ENCODE data around the gene ARL8A.

Gene ARL8A

GRCh38 chr1:202135221-202135721 is 9.3 kb downstream of the ARL8A start:
- no peak for DNase-seq (ENCODE audit: low read depth)

- no peak for DNase-seq (ENCODE audit: low read depth)
These were observed 9.8 kb downstream of the ARL8A start for GRCh38 chr1:202134645-202135172.

- no peak for DNase-seq (ENCODE audit: low read depth)
These were observed 10.5 kb downstream of the ARL8A start for GRCh38 chr1:202133989-202134388.

GRCh38 chr1:202133496-202133895 is 11.0 kb downstream of the ARL8A start:
- no peak for DNase-seq (ENCODE audit: low read depth)

- no peak for DNase-seq (ENCODE audit: low read depth)
These were observed 11.5 kb downstream of the ARL8A start for GRCh38 chr1:202133001-202133400.

GRCh38 chr1:202131956-202132821 is 12.3 kb downstream of the ARL8A start:
- DNase-seq (ENCODE audit: low read depth): no peak

GRCh38 chr1:202130816-202131522 is 13.6 kb downstream of the ARL8A start:
- DNase-seq (ENCODE audit: low read depth): no peak

- no peak for DNase-seq (ENCODE audit: low read depth)
These were observed 14.2 kb downstream of the ARL8A start for GRCh38 chr1:202130297-202130721.

GRCh38 chr1:202129453-202130296 is 14.9 kb downstream of the ARL8A start:
- no peak for DNase-seq (ENCODE audit: low read depth)

- no peak for DNase-seq (ENCODE audit: low read depth)
These were observed 16.5 kb downstream of the ARL8A start for GRCh38 chr1:202127836-202128622.

- DNase-seq (ENCODE audit: low read depth): no peak
These were observed 17.5 kb downstream of the ARL8A start for GRCh38 chr1:202127061-202127460.

- DNase-seq (ENCODE audit: low read depth): no peak
These were observed 18.1 kb downstream of the ARL8A start for GRCh38 chr1:202126426-202126825.

GRCh38 chr1:202125611-202126010 is 18.9 kb downstream of the ARL8A start:
- no peak for DNase-seq (ENCODE audit: low read depth)

GRCh38 chr1:202124142-202124541 is 20.4 kb downstream of the ARL8A start:
- no peak for DNase-seq (ENCODE audit: low read depth)

- DNase-seq (ENCODE audit: low read depth): no peak
These were observed 21.2 kb downstream of the ARL8A start for GRCh38 chr1:202123336-202123813.

- DNase-seq (ENCODE audit: low read depth): no peak
These were observed 21.8 kb downstream of the ARL8A start, which contains the start of gene GPR37L1 for GRCh38 chr1:202122639-202123335. Gene GPR37L1, plus strand, starts transcription at chr1:202122917. Its CDS starts 47 bp downstream, at chr1:202122964.

GRCh38 chr1:202121006-202121405 is 23.5 kb downstream of the ARL8A start:
- DNase-seq (ENCODE audit: low read depth): no peak

- no peak for DNase-seq (ENCODE audit: low read depth)
These were observed 26.6 kb downstream of the ARL8A start for GRCh38 chr1:202117898-202118371.

GRCh38 chr1:202116287-202116686 is 28.2 kb downstream of the ARL8A start:
- DNase-seq (ENCODE audit: low read depth): no peak

GRCh38 chr1:202113690-202114300 is 30.7 kb downstream of the ARL8A start:
- DNase-seq (ENCODE audit: low read depth): no peak
